OCI-LY1 (cell line): ENCODE data around the gene PTGES3L.
A peak's percentile ranks its signal among the peaks of the same experiment; 100 is the strongest.
"Not testable (repeated sequence)": the region's sequence is repeated elsewhere in the genome, so short reads cannot be mapped to it uniquely, and the experiment has no call there.

Experiments used
- H2AFZ ChIP-seq: fragments of 200-600 bp; sonication (generic), shearing (Covaris generic); 2 replicates; pipeline ENCODE4 v1.6.0; 2014; ENCODE audit warnings: antibody characterized with exemption, mild to moderate bottlenecking, low read length
- H3F3A ChIP-seq: fragments of 200-600 bp; sonication (generic), shearing (Covaris generic); 2 replicates; pipeline ENCODE4 v1.6.0; 2014; ENCODE audit warnings: mild to moderate bottlenecking, antibody characterized with exemption, low read length, moderate library complexity; ENCODE audit not compliant: insufficient read depth
- H3K27ac ChIP-seq: fragments of 200-600 bp; sonication (generic); 2 replicates; pipeline ENCODE4 v1.5.1; 2014; ENCODE audit warnings: low read length, mixed run types, mild to moderate bottlenecking, low read depth; ENCODE audit not compliant: poor library complexity, severe bottlenecking
- H3K27me3 ChIP-seq: fragments of 200-600 bp; sonication (generic); 2 replicates; pipeline ENCODE4 v1.6.0; 2014; ENCODE audit warnings: antibody characterized with exemption, mild to moderate bottlenecking, low read length, moderate library complexity; ENCODE audit not compliant: insufficient read depth
- H3K36me3 ChIP-seq: fragments of 200-600 bp; sonication (generic); 2 replicates; pipeline ENCODE4 v1.6.1; 2014; ENCODE audit warnings: mild to moderate bottlenecking, antibody characterized with exemption, low read length, moderate library complexity, mixed read lengths; ENCODE audit not compliant: insufficient read depth
- H3K4me1 ChIP-seq: fragments of 200-600 bp; sonication (generic); 2 replicates; pipeline ENCODE4 v1.5.1; 2014; ENCODE audit warnings: mild to moderate bottlenecking, low read length, moderate library complexity; ENCODE audit not compliant: insufficient read depth, severe bottlenecking
- H3K4me2 ChIP-seq: fragments of 200-600 bp; sonication (generic), shearing (Covaris generic); 2 replicates; pipeline ENCODE4 v1.6.1; 2014; ENCODE audit warnings: low read length
- H3K4me3 ChIP-seq: fragments of 200-600 bp; sonication (generic); 2 replicates; pipeline ENCODE4 v1.5.1; 2014; ENCODE audit warnings: low read length, low read depth, mild to moderate bottlenecking, mixed read lengths; ENCODE audit not compliant: poor library complexity, severe bottlenecking
- H3K79me2 ChIP-seq: fragments of 200-600 bp; shearing (Covaris generic); 2 replicates; pipeline ENCODE4 v1.6.1; 2016; ENCODE audit warnings: mixed run types, low read length, mixed read lengths; ENCODE audit not compliant: insufficient read depth
- H3K9ac ChIP-seq: fragments of 200-600 bp; sonication (generic), shearing (Covaris generic); 2 replicates; pipeline ENCODE4 v1.6.1; 2014; ENCODE audit warnings: mild to moderate bottlenecking, low read length, mixed read lengths
- H3K9me2 ChIP-seq: fragments of 200-600 bp; sonication (generic), shearing (Covaris generic); 2 replicates; pipeline ENCODE4 v1.6.1; 2014; ENCODE audit warnings: low read depth, mild to moderate bottlenecking, low read length, mixed read lengths
- H3K9me3 ChIP-seq: fragments of 200-600 bp; shearing (Covaris generic); 2 replicates; pipeline ENCODE4 v1.6.1; 2014; ENCODE audit warnings: low read length, mixed read lengths
- H4K20me1 ChIP-seq: fragments of 200-600 bp; sonication (generic), shearing (Covaris generic); 2 replicates; pipeline ENCODE4 v1.6.0; 2016; ENCODE audit warnings: mild to moderate bottlenecking, low read length; ENCODE audit not compliant: insufficient read depth
- EZH2 ChIP-seq: fragments of 200-600 bp; sonication (generic), shearing (Covaris generic); IDR thresholded peaks from 2 replicates; pipeline ENCODE4 v1.8.0; 2017; ENCODE audit warnings: borderline replicate concordance, mixed run types, mild to moderate bottlenecking, antibody characterized with exemption, low read length, moderate library complexity, mixed read lengths
- TF ChIP-seq, protein P1 (sequence below): fragments of 200-600 bp; sonication (generic), shearing (Covaris generic); IDR thresholded peaks from 2 replicates; pipeline ENCODE4 v1.5.1; 2017; ENCODE audit warnings: mild to moderate bottlenecking, antibody characterized with exemption, low read length, moderate library complexity, mixed read lengths

The PTGES3L gene

DNA sequence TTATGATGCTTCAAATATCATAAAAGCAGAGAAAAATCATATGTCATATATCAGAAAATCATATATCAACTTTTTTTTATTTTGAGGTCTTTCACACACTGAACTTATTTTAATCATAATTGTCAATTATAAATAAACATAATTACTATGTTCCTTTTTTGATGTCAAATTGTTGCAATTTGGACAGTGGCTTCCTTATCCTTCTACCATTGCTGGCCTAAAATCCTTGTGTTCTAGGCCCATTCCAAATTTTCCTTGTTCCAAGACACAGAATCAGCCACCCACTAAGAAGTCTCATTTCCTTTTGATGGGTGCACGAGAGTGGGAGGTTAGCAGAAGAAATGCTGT lies 50.4 kb downstream of the PTGES3L start:
- Histone ChIP-seq H3K27ac (no peak overlapping the region), H2AFZ (no peak overlapping the region), H3K9me2 (no peaks in the 10 kb centered on the region), H3K4me3 (no peak overlapping the region), H3K9me3 (no peaks in the 10 kb centered on the region), H3K9ac (no peak overlapping the region), H3K27me3 (no peaks in the 10 kb centered on the region), H3K4me2 (no peak overlapping the region), H3K36me3 (no peaks in the 10 kb centered on the region), H4K20me1 (no peaks in the 10 kb centered on the region), H3K4me1 (peaks cover 8% of the 10 kb centered on the region), H3K79me2 (no peaks in the 10 kb centered on the region), H3F3A (no peaks in the 10 kb centered on the region)
- no peak for TF ChIP-seq EZH2
- TF ChIP-seq, protein P1, sequence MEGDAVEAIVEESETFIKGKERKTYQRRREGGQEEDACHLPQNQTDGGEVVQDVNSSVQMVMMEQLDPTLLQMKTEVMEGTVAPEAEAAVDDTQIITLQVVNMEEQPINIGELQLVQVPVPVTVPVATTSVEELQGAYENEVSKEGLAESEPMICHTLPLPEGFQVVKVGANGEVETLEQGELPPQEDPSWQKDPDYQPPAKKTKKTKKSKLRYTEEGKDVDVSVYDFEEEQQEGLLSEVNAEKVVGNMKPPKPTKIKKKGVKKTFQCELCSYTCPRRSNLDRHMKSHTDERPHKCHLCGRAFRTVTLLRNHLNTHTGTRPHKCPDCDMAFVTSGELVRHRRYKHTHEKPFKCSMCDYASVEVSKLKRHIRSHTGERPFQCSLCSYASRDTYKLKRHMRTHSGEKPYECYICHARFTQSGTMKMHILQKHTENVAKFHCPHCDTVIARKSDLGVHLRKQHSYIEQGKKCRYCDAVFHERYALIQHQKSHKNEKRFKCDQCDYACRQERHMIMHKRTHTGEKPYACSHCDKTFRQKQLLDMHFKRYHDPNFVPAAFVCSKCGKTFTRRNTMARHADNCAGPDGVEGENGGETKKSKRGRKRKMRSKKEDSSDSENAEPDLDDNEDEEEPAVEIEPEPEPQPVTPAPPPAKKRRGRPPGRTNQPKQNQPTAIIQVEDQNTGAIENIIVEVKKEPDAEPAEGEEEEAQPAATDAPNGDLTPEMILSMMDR, result no peak

DNA sequence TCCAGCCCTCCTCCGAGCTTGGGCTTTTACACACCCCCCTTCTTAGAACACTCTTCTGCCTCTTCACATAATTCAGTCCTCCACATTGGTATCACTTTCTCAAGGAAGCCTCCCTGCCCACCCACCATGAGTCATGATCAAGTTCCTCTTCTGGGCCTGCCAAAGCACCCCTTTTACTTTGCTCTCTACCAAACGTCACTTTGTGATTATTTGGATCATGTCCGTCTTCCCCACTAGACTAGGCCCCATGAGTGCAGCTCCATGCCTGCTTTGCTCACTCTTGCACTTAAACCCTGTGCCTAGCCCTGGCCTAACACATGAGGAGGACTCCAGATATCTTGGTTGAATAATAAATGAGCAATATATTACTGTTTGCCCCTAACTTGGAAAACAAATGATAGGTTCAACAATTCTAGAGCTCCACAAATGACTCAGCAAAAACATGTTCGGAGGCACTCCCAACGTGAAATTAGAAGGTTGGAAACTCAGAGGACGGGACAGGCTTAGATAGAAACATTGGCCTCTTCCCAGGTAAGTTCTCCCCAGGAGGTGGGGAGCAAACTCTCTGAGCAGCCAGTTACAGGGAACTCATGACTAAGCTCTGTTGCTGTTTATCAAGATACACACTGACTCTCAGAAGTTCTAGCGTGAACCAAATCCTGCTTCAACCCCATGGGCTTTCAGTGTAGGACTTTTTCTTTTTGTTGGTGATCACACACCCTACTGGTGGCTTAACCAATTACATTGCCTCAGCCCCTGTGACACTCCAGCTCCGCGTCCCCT lies 51.0 kb downstream of the PTGES3L start:
- H3K27ac ChIP-seq, result no peak overlapping the region
- no peak for TF ChIP-seq EZH2
- TF ChIP-seq, protein P1, result peak; percentile 71
- H3K4me2 ChIP-seq, result peak overlapping the region; percentile 39; the same call in 1 of the 2 replicates

GRCh38 chr17:42924891-42925290 lies 55.0 kb downstream of the PTGES3L start:
- no peak overlapping the region for H3K9ac ChIP-seq
- H3K9me3 ChIP-seq, result no peaks in the 10 kb centered on the region
- peaks cover 8% of the 10 kb centered on the region for H3K4me1 ChIP-seq
- H2AFZ ChIP-seq, result no peak overlapping the region
- TF ChIP-seq EZH2, result no peak
- TF ChIP-seq, protein P1, result no peak
- H3K27ac ChIP-seq, result no peak overlapping the region
- H4K20me1 ChIP-seq, result no peaks in the 10 kb centered on the region
- H3K4me2 ChIP-seq, result no peak overlapping the region
- no peaks in the 10 kb centered on the region for H3K36me3 ChIP-seq
- H3F3A ChIP-seq, result no peaks in the 10 kb centered on the region
- H3K4me3 ChIP-seq, result no peak overlapping the region
- no peaks in the 10 kb centered on the region for H3K79me2 ChIP-seq
- H3K9me2 ChIP-seq, result no peaks in the 10 kb centered on the region
- H3K27me3 ChIP-seq, result no peaks in the 10 kb centered on the region

More for the DNA sequence above, 51.0 kb downstream of the PTGES3L start:
- no peak overlapping the region for H3K4me3 ChIP-seq
- no peaks in the 10 kb centered on the region for H3K27me3 ChIP-seq
- no peaks in the 10 kb centered on the region for H3K36me3 ChIP-seq
- no peaks in the 10 kb centered on the region for H4K20me1 ChIP-seq
- peak overlapping the region; percentile 31; the same call in 1 of the 2 replicates for H3K9ac ChIP-seq
- H3K9me2 ChIP-seq, result no peaks in the 10 kb centered on the region
- H3K4me1 ChIP-seq, result peaks cover 8% of the 10 kb centered on the region
- peak overlapping the region; percentile 92 for H2AFZ ChIP-seq
- H3K79me2 ChIP-seq, result no peaks in the 10 kb centered on the region
- no peaks in the 10 kb centered on the region for H3K9me3 ChIP-seq
- H3F3A ChIP-seq, result no peaks in the 10 kb centered on the region

- not testable (repeated sequence) for H3K9ac ChIP-seq, H3K36me3 ChIP-seq, H3K9me3 ChIP-seq, H3F3A ChIP-seq, H3K79me2 ChIP-seq, H3K27ac ChIP-seq, H4K20me1 ChIP-seq, H3K4me1 ChIP-seq, H3K9me2 ChIP-seq, H2AFZ ChIP-seq, H3K4me2 ChIP-seq, H3K27me3 ChIP-seq, H3K4me3 ChIP-seq
Observed at GRCh38 chr17:42923472-42923871, 56.4 kb downstream of the PTGES3L start.
